ENCODE measurements around the gene NR1H4.
A peak's percentile ranks its signal among the peaks of the same experiment; 100 is the strongest.

NR1H4 gene

GRCh38 chr12:100512692-100513091, 39.0 kb downstream of the NR1H4 start:
- no peak for DNase-seq (ENCODE audit: low read depth)
- in situ Hi-C loops (cut with HindIII; ENCODE audit: low sequenced_read_pairs), result no loop called here
- no peak overlapping the region for H3K4me3 ChIP-seq (ENCODE audit: low read depth, low read length)
- TF ChIP-seq CTCF (IDR thresholded peaks at IDR 0.05; ENCODE audit: low read depth, low read length, missing control alignments), result no peak

GRCh38 chr12:100515968-100516367, 42.3 kb downstream of the NR1H4 start:
- no peak for TF ChIP-seq CTCF (IDR thresholded peaks at IDR 0.05; ENCODE audit: low read depth, low read length, missing control alignments)
- no peak overlapping the region for H3K4me3 ChIP-seq (ENCODE audit: low read depth, low read length)
- in situ Hi-C loops (cut with HindIII; ENCODE audit: low sequenced_read_pairs), result no loop called here
- DNase-seq (ENCODE audit: low read depth), result peak; percentile 15

GRCh38 chr12:100518376-100518775, 44.7 kb downstream of the NR1H4 start:
- no peak for TF ChIP-seq CTCF (IDR thresholded peaks at IDR 0.05; ENCODE audit: low read depth, low read length, missing control alignments)
- in situ Hi-C loops (cut with HindIII; ENCODE audit: low sequenced_read_pairs), result no loop called here
- no peak overlapping the region for H3K4me3 ChIP-seq (ENCODE audit: low read depth, low read length)

GRCh38 chr12:100520048-100520769, 46.5 kb downstream of the NR1H4 start:
- no peak overlapping the region for H3K4me3 ChIP-seq (ENCODE audit: low read depth, low read length)
- DNase-seq (ENCODE audit: low read depth), result no peak
- in situ Hi-C loops (cut with HindIII; ENCODE audit: low sequenced_read_pairs), result no loop called here
- no peak for TF ChIP-seq CTCF (IDR thresholded peaks at IDR 0.05; ENCODE audit: low read depth, low read length, missing control alignments)

More at GRCh38 chr12:100518376-100518775, 44.7 kb downstream of the NR1H4 start:
- no peak for DNase-seq (ENCODE audit: low read depth)

GRCh38 chr12:100521958-100522357, 48.3 kb downstream of the NR1H4 start:
- no peak for DNase-seq (ENCODE audit: low read depth)
- no peak for TF ChIP-seq CTCF (IDR thresholded peaks at IDR 0.05; ENCODE audit: low read depth, low read length, missing control alignments)
- in situ Hi-C loops (cut with HindIII; ENCODE audit: low sequenced_read_pairs), result no loop called here
- no peak overlapping the region for H3K4me3 ChIP-seq (ENCODE audit: low read depth, low read length)

GRCh38 chr12:100528034-100528433, 54.4 kb downstream of the NR1H4 start:
- H3K4me3 ChIP-seq (ENCODE audit: low read depth, low read length), result no peak overlapping the region
- no peak for TF ChIP-seq CTCF (IDR thresholded peaks at IDR 0.05; ENCODE audit: low read depth, low read length, missing control alignments)
- in situ Hi-C loops (cut with HindIII; ENCODE audit: low sequenced_read_pairs), result no loop called here
- DNase-seq (ENCODE audit: low read depth), result no peak

Data from astrocyte of the cerebellum (primary cell).